Measurements from ENCODE around the gene GABRB3. TPM values are rescaled to one million over a fixed set of nuclear protein-coding genes. Genes with fewer than 3 reads are reported as not detected.
"Not testable (repeated sequence)": the region's sequence is repeated elsewhere in the genome, so short reads cannot be mapped to it uniquely, and the experiment has no call there.

The GABRB3 gene
- total and polyA plus RNA-seq, 8 donors: 0.94 to 4.0 (median 2.3) TPM

DNA sequence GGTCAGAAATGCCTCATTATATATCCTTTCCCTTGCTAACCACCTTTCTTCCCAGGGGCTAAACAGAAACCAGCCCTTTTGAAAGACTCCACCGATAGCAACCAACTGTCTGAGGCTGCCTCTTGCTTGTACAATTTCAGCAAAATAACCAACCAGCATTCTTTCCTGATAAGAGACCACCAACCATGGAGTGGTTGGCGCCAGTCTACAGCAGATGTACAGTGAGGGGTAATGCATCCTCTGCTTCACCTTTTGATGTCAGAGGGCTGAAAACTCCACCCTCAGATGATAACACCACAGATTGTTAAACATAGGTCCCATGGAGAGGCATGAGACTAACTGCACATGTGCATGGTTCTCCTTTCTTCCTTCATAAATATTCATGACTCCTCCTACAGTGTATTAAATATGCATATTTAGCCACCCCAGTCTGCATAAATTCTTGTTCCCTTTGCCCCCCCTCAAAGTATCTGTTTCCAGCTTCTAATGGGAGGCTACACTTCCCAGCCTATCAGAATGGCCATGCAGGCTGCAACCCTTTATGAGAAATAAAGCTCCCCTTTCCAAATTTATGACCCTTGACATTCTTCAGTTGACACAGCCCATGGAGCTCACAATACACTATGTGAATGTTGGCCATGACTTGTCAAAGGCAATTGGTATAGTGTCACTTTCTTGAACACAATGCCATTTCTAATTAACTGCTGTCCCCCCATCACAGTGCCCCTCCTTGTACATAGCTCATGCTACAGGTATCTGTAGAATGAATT is 48.3 kb downstream of the GABRB3 start:
- TF ChIP-seq, protein P1, sequence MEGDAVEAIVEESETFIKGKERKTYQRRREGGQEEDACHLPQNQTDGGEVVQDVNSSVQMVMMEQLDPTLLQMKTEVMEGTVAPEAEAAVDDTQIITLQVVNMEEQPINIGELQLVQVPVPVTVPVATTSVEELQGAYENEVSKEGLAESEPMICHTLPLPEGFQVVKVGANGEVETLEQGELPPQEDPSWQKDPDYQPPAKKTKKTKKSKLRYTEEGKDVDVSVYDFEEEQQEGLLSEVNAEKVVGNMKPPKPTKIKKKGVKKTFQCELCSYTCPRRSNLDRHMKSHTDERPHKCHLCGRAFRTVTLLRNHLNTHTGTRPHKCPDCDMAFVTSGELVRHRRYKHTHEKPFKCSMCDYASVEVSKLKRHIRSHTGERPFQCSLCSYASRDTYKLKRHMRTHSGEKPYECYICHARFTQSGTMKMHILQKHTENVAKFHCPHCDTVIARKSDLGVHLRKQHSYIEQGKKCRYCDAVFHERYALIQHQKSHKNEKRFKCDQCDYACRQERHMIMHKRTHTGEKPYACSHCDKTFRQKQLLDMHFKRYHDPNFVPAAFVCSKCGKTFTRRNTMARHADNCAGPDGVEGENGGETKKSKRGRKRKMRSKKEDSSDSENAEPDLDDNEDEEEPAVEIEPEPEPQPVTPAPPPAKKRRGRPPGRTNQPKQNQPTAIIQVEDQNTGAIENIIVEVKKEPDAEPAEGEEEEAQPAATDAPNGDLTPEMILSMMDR (IDR thresholded peaks at IDR 0.05): no peak
- Histone ChIP-seq H3K4me3 (no peak overlapping the region), H3K4me1 (no peaks in the 10 kb centered on the region), H3K27ac (no peak overlapping the region), H3K36me3 (no peaks in the 10 kb centered on the region), H3K27me3 (peaks cover 0 to 7% of the 10 kb centered on the region in 2 donors), H3K9me3 (peaks cover 0 to 7% of the 10 kb centered on the region in 2 donors)
- intact Hi-C loops (cut with DNase I): no loop called here
- ATAC-seq (no peak), DNase-seq (no peak)

DNA sequence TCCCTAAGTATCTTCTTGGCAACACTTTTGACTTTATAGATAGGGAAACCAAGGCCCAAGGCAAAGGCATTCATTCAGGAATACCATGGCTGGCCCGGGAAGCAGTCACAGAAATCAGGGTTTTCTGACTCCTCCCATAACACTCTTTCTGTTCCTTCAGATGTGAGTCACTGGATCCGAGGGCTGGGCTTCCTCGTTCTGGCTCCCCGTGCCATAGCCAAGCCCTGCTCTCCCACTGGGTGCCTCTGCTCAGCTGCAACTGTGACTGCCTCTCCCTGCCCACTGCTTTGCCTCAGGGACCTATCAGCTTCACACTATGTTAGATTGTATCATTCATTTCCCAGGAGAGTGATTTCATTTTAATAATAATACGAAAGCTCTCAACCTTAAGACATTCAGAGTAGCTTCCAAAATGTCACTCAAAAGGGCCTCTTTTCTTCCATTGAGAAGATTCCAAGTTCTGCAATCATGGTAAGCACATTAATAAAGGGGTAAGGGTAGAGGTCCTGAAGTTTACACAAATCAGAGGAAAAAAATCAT is 50.2 kb downstream of the GABRB3 start:
- TF ChIP-seq, protein P1 (IDR thresholded peaks at IDR 0.05): no peak
- peaks cover 0 to 7% of the 10 kb centered on the region in 2 donors for H3K27me3 ChIP-seq
- DNase-seq (no peak), ATAC-seq (no peak)
- intact Hi-C loops (cut with DNase I): no loop called here
- no peaks in the 10 kb centered on the region for H3K36me3 ChIP-seq
- H3K4me1 ChIP-seq: no peaks in the 10 kb centered on the region
- H3K9me3 ChIP-seq: peaks cover 0 to 10% of the 10 kb centered on the region in 2 donors
- H3K27ac ChIP-seq: no peak overlapping the region
- no peak overlapping the region for H3K4me3 ChIP-seq

DNA sequence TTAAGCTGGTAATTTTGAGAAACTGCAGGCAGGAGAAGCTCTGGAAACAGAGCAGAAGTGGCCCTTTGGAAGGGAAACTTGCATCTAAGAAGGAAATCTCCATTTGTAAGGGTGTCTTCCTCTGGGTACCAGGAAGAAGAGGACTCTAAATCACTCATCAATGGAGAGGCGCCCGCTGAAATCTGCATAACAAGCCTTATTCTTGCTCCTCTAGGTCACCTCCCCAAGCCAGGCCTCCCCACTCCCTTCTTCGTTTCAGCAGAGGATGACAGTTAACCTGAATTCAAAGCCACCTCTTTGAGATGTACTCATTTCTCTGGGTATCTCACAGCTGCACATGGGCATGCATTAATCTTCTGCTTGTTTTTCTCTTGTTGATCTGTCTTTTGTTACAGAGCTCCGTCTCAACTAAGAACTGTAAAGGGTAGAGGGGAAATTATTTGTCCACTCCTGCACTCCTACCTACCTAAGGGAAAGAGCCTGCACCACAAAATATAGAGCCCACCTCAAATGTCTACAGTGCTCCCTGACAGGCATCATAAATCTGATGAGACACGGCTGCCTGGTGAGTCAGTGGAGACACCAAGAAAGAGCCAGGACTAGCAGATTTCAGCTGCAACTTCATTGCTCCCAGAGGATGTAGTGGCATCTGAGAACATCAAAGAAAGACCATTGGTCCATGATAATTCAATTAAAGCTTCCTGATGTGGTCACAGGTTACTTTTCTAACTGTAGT is 51.5 kb downstream of the GABRB3 start:
- H3K9me3 ChIP-seq: peaks cover 0 to 9% of the 10 kb centered on the region in 2 donors
- H3K27me3 ChIP-seq: peaks cover 0 to 7% of the 10 kb centered on the region in 2 donors
- ATAC-seq (no peak), DNase-seq (no peak)
- intact Hi-C loops (cut with DNase I): no loop called here
- TF ChIP-seq, protein P1 (IDR thresholded peaks at IDR 0.05): no peak
- H3K27ac ChIP-seq: no peak overlapping the region
- no peaks in the 10 kb centered on the region for H3K4me1 ChIP-seq
- no peaks in the 10 kb centered on the region for H3K36me3 ChIP-seq
- H3K4me3 ChIP-seq: no peak overlapping the region

DNA sequence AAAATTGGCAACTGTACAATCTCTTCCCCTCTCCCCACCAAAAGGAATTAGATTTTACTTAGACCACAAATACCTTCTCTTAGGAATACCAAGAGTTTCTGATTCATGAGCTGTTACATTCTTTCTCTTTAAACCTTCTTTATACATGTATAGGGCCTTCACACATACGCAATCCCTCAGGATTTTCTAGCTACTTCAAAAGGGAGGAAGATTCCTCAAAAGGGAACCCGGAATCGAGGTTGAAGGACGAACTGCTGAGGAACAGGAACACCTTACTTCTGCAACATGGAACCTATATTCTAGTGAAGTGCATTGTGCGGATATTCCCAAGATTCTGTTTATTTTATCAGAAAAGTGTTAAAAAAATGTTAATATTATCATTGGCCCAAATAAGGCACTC is 52.3 kb downstream of the GABRB3 start:
- Histone ChIP-seq H3K27me3 (peaks cover 0 to 7% of the 10 kb centered on the region in 2 donors), H3K36me3 (no peaks in the 10 kb centered on the region), H3K27ac (no peak overlapping the region), H3K4me1 (no peaks in the 10 kb centered on the region), H3K9me3 (peaks cover 0 to 7% of the 10 kb centered on the region in 2 donors), H3K4me3 (no peak overlapping the region)
- TF ChIP-seq, protein P1 (IDR thresholded peaks at IDR 0.05): no peak
- ATAC-seq (no peak), DNase-seq (no peak)
- intact Hi-C loops (cut with DNase I): no loop called here

DNA sequence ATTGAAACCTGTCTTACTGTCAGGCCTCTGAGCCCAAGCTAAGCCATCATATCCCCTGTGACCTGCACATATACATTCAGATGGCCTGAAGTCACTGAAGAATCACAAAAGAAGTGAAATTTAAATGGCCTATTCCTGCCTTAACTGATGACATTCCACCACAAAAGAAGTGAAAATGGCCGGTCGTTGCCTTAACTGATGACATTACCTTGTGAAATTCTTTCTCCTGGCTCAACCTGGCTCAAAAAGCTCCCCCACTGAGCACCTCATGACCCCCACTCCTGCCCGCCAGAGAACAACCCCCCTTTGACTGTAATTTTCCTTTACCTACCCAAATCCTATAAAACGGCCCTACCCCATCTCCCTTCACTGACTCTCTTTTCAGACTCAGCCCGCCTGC is 53.0 kb downstream of the GABRB3 start:
- H3K4me1 ChIP-seq; H3K27me3 ChIP-seq; H3K4me3 ChIP-seq; H3K36me3 ChIP-seq; H3K9me3 ChIP-seq; H3K27ac ChIP-seq; ATAC-seq; intact Hi-C loops (cut with DNase I); DNase-seq: not testable (repeated sequence)
